HG03103 (cell line): ENCODE results near the gene IFNLR1.

Source experiments
- ATAC-seq: cut with Tn5 transposase; IDR thresholded peaks from one replicate; pipeline ENCODE4 v1.9.1; 2021; ENCODE audit warnings: low read depth; ENCODE audit not compliant: unreplicated experiment

Gene IFNLR1

DNA sequence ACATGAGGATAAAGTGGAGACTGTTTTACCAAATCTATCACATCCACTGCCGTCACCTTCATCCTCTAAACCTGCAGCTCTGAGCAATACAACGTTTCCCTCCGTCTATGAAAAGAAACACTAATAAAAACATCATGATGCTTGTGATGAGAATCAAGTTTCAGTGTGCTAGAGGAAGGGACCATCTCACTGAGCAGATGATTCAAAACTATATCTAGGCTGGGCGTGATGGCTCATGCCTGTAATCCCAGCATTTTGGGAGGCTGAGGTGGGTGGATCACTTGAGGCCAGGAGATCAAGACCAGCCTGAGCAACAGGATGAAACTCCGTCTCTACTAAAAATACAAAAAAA, 60.4 kb downstream of the IFNLR1 start:
- no peak for ATAC-seq

DNA sequence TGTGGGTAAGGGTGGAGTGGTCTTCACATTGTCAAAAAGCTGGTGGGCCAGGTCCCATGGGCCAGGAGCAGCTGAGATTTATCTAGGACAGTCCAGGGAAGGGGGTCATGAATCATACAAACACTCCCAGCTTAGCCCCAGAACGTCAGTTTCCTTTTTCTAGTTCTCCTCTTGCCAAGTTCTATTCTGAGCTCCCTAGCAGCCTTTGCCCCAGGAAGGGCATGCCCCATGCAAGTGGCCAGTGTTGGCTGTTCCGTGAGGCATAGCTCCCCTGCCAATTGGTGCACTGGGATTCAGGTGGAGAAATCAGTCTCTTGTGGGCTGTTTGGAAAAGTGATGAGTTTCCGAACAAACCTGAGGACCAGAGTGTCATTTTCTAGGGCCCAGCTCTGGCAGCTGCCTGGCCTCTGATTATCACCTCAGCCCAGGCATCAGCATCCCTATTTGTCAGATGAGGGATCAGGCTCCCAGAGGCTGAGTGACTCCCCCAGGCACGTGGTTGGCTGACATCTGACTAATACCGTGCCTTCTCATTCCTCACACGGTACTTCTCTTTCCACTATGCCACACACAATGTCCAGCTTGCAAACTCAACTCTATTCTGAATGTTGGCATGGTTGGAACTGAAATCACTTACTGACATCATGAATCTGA, 60.9 kb downstream of the IFNLR1 start:
- ATAC-seq, result no peak

DNA sequence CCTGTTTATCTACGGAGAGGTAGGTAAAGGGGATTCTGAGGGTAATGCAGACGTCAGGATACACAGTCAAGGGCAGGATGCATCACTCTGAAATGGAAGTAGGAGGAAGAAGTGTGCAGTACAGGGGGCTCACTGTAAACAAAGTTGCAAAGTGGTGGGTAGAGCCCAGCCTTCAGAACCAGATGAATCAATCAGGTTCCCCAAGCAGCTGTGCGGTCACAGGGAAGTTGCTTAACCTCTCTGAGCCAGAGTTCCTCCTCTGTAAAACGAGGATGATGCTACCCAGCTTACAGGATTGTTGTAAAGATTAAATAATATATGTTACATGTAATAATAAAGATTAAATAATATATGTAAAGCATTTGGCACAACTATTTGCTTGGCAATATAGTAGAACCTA, 61.6 kb downstream of the IFNLR1 start:
- no peak for ATAC-seq

DNA sequence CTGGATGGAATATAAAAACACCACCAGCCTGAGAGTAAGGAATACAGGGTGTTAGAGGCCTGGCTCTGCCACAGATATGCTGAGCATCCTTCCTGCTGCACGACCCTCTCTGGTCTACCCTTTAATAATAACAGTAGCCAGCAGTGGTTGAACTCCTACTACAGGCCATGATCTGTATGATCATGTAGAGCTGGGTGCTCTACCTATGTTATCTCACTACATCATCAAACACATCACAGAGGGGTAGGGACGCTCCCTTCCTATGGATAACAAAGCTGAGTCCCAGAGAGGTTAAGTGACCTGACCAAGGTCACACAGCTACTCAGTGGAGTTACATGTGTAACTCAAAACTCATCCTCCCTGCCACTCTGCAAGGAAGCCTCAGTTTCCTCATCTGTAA, 62.1 kb downstream of the IFNLR1 start:
- no peak for ATAC-seq

DNA sequence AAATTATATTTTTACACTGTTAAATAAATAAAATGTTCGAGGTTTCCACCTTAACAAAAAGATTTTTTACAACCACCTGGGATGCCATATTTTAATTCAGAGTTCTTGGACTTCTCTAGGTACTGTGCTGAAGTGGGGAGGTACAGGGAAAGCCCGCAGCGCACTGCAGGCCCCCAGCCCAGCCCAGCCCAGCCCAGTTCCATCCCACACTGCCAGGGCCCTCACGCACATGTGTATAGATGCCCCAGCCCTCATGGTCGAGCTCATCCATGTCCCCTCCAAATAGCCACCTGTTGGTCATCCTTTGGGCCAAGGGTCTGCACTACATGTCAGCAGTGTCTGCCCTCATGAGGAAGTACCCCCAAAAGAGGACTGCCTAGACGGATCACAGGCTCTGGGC, 63.5 kb downstream of the IFNLR1 start:
- ATAC-seq, result no peak

DNA sequence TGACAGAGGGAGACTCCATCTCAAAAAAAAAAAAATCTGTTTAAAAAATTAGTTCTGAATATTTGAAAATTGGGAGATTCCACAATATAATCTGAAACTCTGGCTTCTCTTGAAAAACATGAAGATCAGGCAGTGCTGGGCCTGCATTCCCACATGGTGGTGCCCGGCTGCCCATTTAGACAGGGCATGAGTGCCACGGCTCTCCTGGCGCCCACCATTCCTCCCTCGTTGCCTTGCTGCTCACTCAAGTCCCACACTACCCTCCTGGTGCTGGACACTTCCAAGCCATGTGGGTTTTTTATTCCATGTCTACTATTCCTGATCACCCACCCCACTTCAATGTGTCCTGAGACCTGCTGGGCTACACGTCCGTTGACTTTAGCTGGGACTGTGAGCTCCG, 64.3 kb downstream of the IFNLR1 start:
- ATAC-seq, result no peak

DNA sequence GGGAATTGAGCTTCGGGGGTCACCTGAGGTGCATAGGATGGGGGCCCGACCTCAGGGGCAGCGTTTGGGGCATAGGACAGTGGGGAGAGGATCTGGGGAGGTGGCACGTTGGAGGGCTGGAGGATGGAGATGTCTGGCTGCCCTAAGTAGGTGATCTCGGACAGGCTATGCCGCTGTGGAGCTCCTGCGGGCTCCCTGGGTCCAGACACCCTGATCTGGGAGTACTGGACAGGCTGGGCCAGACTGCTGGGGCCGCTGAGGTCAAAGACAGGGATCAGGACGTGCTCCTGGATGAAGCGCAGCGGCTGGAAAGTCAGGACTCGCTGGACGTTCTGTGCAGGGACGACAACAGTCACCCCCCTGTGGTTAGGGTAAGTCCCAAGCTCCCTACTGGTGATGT, 65.7 kb downstream of the IFNLR1 start:
- no peak for ATAC-seq

DNA sequence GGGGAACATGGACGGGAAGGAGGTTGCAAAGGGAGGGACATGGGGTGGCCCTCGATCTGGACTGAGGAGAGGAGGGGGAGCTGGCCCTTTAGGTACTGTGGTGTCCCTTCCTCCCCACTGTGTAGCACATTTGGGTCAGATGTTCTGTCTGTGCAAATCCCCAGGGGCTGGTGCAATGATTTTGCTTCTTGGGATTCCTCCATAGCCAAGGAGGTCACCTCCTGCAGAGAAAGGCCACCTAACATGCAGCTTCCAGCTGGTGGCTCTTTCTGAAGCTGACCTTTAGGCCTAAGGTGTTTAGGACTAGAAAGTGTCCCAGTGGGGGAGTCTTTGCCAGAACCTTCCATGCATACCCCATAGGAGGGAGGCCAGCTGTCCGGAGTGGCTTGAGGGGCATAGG, 66.1 kb downstream of the IFNLR1 start:
- ATAC-seq, result no peak

DNA sequence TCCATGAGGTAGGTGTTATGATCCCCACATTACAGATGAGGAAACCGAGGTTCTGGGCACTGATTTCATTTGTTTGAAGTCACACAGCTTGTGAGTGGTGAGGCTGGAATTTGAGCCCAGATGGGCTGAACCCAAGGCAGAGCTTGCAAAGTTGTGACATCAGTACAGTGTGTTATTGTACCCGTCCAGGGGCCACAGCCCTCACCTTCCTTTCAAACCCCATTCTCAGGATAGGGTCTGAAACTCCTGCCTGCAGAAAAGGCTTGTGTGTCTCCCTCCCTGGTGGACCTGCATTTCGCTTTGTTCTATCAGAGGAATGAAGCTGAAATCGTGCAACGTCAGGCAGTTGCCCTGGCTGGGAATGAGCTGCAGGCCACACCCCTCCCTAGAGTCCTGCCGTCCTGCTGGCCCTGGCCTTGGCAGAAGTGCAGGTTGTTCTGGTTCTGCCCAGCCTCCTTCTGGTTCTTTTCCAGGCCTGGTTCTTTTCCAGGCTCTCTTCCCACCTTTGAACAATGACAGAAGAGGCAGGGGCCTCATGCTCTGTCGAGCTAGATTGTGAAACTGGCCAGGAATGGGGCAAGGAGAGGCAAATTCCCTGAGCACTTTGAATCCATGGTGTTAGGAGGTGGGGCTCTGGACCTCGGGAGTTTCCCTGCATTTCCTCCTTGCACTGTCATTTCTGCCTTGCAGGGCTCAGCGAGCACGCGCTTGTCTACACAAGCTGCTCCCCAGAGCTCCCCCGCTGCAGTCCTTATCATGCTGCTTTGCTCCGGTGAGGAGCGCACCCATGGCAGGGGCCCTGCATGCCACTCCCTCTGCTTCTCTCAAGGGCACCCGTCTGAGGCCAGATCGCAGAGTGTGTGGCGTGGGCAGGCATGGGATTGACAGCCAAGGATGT, 67.0 kb downstream of the IFNLR1 start:
- no peak for ATAC-seq

DNA sequence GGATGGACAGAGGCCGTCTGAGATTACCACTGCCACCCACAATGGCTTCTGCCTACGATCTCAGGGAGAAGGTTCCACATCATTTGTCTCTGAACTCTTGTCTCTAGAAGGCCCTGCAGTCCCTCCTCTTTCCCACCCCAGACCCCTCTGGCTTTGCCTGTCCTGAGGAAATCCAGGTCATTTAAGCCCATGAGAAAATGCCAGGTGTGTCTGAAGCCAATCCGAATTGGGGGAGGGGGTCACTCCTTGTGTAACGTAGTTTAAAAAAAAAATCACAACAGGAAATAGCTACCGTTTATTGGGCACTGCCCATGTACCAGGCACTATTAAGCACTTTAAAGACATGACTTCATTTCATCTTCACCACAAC, 67.6 kb downstream of the IFNLR1 start:
- ATAC-seq, result no peak

DNA sequence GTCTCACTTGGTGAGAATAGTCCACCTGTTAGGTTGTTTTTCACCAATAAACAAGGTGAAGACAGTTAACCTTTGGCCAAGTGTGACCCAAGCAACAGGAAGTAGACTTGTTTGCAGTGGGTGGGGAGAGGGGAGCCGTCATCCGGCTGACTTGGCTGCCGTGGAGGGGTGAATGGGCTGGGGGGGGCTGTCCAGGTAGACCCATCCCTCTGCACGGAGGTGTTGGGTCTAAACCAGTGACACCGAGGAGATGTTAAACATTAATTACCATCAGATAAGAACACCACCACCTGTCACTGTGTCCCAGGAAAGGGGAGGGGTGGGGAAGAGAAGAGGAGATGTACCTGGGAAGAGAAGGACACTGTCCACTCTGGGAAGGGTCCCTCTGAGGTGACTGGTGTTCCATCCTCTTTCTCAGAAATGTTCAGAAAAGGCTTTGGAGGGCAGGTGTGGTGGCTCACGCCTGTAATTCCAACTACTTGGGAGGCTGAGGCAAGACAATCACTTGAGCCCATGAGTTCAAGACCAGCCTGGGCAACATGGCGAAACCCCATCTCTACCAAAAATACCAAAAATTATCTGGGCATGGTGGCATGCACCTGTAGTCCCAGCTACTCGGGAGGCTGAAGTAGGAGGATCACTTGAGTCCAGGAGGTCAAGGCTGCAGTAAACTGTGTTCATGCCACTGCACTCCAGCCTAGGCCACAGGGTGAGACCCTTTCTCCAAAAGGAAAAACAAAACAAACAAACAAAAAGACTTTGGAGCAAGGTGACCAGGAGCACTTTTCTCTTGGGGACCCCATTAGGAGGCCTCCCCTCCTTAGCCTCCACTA, 68.5 kb downstream of the IFNLR1 start:
- no peak for ATAC-seq

DNA sequence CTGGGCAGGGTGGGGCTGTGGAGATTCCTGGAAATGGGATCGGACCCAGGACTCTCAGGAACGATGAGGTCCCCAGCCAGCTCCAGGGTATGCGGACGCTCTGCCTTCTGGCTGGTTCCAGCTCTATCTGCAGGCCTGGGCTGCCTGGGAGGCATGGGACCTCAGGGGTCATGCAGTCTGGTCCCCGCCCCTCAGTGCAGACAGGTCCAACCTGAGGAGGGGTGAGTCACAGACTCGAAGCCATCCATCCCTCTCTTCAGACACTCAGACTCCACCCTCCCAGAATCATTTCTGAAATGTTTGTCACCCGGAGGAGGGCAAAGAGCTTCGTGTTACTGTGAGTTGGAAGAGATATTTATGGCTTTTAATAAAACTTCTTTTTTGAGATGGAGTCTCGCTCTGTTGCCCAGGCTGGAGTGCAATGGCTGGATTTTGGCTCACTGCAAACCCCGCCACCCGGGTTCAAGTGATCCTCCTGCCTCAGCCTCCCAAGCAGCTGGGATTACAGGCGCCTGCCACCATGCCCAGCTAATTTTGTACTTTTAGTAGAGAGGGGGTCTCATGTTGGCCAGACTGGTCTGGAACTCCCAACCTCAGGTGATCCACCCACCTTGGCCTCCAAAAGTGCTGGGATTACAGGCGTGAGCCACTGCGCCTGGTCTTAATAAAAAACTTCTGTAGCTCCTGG, 69.2 kb downstream of the IFNLR1 start:
- ATAC-seq, result no peak

DNA sequence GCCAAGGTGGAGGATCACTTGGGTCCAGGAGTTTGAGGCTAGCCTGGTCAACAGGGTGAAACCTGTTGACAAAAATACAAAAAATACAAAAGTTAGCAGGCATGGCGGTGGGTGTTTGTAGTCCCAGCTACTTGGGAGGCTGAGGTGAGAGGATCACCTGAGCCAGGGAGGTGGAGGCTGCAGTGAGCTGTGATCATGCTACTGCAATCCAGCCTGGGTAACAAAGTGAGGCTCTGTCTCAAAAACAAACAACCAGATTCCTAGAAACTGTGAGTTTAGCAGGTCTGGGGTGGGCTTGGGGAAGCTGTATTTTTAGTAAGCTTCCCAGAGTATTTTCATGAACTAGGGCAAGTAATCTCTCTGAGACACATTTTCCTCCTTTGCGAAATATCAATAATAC, 70.0 kb downstream of the IFNLR1 start:
- no peak for ATAC-seq

DNA sequence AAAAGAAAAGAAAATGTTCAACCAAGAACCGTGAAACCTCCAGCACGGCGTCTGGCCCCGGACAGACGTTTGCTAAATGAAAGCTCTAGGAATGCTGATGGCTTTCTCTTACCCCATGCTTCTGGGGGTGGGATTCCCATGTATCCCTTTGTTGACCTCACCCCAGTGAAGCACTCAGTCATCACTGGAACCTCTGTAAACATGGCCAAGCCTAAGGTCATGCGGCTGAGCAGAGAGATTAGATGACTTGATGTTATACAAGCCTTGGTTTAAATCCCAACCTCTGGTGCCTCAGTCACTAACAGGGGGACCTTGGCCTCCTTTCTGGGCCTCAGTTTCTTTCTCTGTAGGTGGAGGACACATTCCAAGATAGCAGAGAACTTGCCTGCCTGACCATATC, 72.3 kb downstream of the IFNLR1 start:
- no peak for ATAC-seq

DNA sequence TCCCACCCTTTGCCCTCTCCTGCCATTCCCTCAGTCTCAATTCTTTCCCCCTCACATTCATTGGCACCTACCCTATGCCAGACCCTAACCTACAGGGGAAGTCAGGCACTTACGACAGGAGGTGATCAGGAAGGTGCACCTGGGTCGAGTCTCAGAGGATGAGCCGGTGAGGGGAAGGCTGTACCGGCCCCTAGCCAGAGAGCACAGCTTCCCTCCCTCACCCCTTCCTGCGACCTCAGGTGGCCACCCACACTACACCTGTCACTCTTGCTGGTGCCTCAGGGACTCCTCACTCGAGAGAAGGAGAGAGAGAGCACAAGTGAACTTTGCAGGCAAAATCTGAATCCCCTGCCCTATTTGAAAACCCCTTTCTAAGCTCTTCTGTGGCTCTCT, 73.5 kb downstream of the IFNLR1 start:
- ATAC-seq, result no peak

DNA sequence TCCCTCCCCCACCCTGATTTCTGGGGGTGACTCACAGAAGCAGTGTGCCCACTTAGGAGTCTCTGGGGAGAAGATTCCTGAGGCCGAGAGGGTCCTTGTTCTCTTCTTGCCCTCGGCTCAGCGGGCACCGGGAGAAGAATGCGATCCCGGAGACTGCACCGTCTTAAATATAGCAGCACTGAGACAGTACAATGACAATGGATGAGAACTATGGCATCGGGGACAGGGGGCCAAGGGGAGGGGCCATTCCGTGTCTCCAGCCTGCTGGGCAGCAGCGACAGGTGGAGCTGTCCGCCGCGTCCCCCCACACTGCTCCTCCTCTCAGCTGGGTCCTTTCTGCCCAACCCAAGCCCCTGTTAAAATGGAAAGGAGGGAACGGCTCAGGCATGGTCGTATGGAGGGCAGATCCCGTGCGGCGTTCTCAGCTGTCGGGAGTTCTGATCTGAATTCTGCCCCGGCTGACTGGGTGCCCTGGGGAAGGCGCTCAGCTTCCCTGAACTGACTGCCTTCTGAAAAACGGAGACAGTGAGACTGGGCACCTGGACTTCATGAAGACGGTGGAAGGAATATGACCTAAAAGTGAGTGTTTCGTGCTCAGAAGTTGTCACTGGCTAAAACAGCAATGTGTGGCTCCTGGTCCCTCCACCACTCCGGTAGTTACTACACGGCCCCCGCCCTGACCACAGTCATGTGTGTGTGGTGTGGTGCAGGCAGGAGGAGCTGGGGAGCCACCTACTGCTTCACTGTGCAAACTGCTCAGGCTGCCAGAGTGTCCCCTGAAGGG, 74.9 kb downstream of the IFNLR1 start, which contains the start of gene MYOM3:
Gene MYOM3, minus strand, starts transcription at position 140 of the 784 bp plus-strand sequence. CDS start 3,499 bp downstream, outside the sequence.
- ATAC-seq, result no peak

DNA sequence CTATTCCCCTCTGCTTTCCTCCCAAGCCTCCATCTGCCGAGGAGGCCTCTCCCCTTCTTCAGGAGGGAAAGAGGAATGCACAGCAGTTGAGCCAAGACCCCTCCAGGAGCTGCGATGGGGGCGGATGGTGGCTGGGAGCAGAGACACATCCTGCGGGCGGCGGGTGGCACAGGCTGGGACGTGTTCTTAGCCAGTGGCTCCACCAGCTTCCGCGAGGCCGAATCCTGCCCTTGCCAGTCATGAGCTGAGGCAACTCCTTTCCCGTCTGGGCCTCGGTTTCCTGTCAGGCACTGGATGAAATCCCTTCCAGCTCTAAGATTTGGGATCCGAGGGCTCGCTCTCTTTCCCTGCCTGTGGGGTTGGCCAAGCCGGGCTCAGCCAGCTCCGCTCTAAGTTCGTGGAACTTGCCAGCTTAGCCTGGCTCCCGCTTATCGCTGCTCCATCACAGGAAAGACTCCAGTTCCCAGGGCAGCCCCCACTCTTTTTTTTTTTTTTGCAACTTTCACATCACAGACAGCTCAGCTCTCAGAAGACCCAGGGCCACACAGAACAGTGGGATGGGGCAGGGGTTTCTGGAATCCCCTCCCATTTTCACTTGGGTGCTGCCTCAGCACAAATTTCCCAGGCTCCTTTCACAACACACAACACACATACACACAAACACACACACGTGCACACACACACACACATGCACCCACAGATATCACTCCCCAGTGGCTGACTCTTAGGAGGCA, 75.7 kb downstream of the IFNLR1 start:
- no peak for ATAC-seq

DNA sequence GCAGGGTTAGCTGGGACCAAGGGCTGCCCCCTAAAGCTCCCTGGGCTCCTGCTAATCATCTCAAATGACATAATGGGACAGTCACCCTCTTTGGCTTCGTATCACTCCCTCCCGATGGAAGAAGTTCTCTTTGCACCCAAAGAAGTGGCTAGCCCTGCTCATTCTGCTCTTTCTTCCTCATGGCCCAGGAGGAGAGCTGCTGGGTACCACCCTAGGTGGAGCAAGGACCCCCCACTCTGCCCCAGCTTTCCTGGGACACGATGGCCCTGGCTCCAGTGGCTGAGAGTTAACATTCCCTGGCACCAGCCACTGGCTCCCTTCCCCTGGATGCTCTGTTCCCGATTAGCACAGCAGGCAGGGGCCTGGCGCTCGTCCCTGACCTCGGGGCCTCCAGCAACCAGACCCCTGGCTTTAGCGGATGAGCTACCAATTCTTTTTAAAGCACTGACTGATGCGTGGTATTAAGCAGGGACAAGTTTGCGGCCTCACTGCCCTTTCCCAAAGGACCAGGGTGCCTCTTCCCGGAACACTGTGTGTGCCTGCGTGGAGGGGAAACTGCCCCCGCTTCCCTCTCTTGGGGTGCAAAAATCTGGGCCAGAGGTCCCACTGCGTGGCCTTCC, 76.3 kb downstream of the IFNLR1 start:
- ATAC-seq, result no peak
